Left lobe of liver (tissue), 1 donor: ENCODE measurements around the gene HDAC6. TPM values are rescaled to one million over a fixed set of nuclear protein-coding genes. Genes with fewer than 3 reads are reported as not detected.

Experiments used
- total RNA-seq: library from RNA; stranded (reverse); gene quantifications from one replicate; pipeline ENCODE4 v1.2.1, GENCODE V29; 2021
- donor health status: DM: no; HTN: yes; CAD: no.

The HDAC6 gene
- total RNA-seq, 1 donor from 2014 or later: 113 TPM

Other genes starting within 250 kb of the HDAC6 start
- gene RBM3, start 227.6 kb upstream of the HDAC6 start, total RNA-seq: 20.6 TPM
- gene WDR13, start 204.6 kb upstream of the HDAC6 start, total RNA-seq: 86.7 TPM
- 3.2 TPM for gene WAS, start 118.3 kb upstream of the HDAC6 start, total RNA-seq
- gene SUV39H1, start 105.3 kb upstream of the HDAC6 start, total RNA-seq: 4.3 TPM
- gene GLOD5, start 40.3 kb upstream of the HDAC6 start, total RNA-seq: 3.1 TPM
- 0.35 TPM for gene GATA1, start 15.5 kb upstream of the HDAC6 start, total RNA-seq
- gene ERAS, start 24.4 kb downstream of the HDAC6 start, total RNA-seq: not detected
- gene PCSK1N, start 33.5 kb downstream of the HDAC6 start, total RNA-seq: 0.23 TPM
- 22.8 TPM for gene TIMM17B, start 95.7 kb downstream of the HDAC6 start, total RNA-seq
- gene PQBP1, start 95.9 kb downstream of the HDAC6 start, total RNA-seq: 31.3 TPM
- gene SLC35A2, start 109.6 kb downstream of the HDAC6 start, total RNA-seq: 18.7 TPM
- gene PIM2, start 117.0 kb downstream of the HDAC6 start, total RNA-seq: 3.8 TPM
- 21.8 TPM for gene OTUD5, start 155.5 kb downstream of the HDAC6 start, total RNA-seq
- 0.68 TPM for gene KCND1, start 169.8 kb downstream of the HDAC6 start, total RNA-seq
- gene GRIPAP1, start 200.2 kb downstream of the HDAC6 start, total RNA-seq: 22.7 TPM
- 16.8 TPM for gene TFE3, start 241.3 kb downstream of the HDAC6 start, total RNA-seq